OCI-LY3 (cell line): ENCODE measurements around the gene ACAA2.

Source experiments
- H2AFZ ChIP-seq: fragments of 200-600, 300-600 bp; shearing (Covaris generic); 2 replicates; pipeline ENCODE4 v1.6.0; 2014; ENCODE audit warnings: antibody characterized with exemption, low read depth, low read length
- H3K27ac ChIP-seq: fragments of 200-600, 300-600 bp; sonication (generic); 2 replicates; pipeline ENCODE4 v1.5.1; 2014; ENCODE audit warnings: mild to moderate bottlenecking, low read length, moderate library complexity, mixed read lengths
- H3K27me3 ChIP-seq: fragments of 200-600, 300-600 bp; sonication (generic); 2 replicates; pipeline ENCODE4 v1.6.1; 2014; ENCODE audit warnings: low read depth, low read length, mixed read lengths
- H3K36me3 ChIP-seq: fragments of 200-600, 300-600 bp; sonication (generic); replicated peaks from 2 replicates; pipeline ENCODE3; 2014; ENCODE audit warnings: low read depth, low read length, mixed read lengths
- H3K4me1 ChIP-seq: fragments of 300-600, 200-600 bp; sonication (generic); 2 replicates; pipeline ENCODE4 v1.6.1; 2014; ENCODE audit warnings: low read length, mixed read lengths
- H3K4me2 ChIP-seq: fragments of 200-600, 300-600 bp; sonication (generic); 2 replicates; pipeline ENCODE4 v1.6.1; 2014; ENCODE audit warnings: low read length, mixed read lengths
- H3K4me3 ChIP-seq: fragments of 300-600, 200-600 bp; sonication (generic); 2 replicates; pipeline ENCODE4 v1.5.1; 2014; ENCODE audit warnings: antibody characterized with exemption, mild to moderate bottlenecking, low read length, moderate library complexity
- H3K79me2 ChIP-seq: fragments of 300-600, 200-600 bp; shearing (Covaris generic); 2 replicates; pipeline ENCODE4 v1.6.1; 2014; ENCODE audit warnings: mild to moderate bottlenecking, low read length, mixed read lengths
- H3K9ac ChIP-seq: fragments of 300-600, 200-600 bp; shearing (Covaris generic); 2 replicates; pipeline ENCODE4 v1.6.0; 2014; ENCODE audit warnings: mild to moderate bottlenecking, low read length, moderate library complexity
- H3K9me3 ChIP-seq: fragments of 200-600, 300-600 bp; shearing (Covaris generic); 2 replicates; pipeline ENCODE4 v1.6.1; 2014; ENCODE audit warnings: low read length, mixed read lengths; ENCODE audit not compliant: insufficient read depth
- H4K20me1 ChIP-seq: fragments of 200-600, 300-600 bp; sonication (generic); 2 replicates; pipeline ENCODE4 v1.6.1; 2016; ENCODE audit warnings: low read length, mixed read lengths; ENCODE audit not compliant: insufficient read depth
- EZH2phosphoT487 ChIP-seq: fragments of 200-600 bp; shearing (Covaris generic); IDR thresholded peaks from 2 replicates; pipeline ENCODE4 v1.6.1; 2018; ENCODE audit warnings: antibody characterized with exemption, mixed run types, low read depth
- TF ChIP-seq, protein P1 (sequence below): fragments of 200-600, 300-600 bp; sonication (generic); IDR thresholded peaks from 2 replicates; pipeline ENCODE4 v1.5.1; 2014; ENCODE audit warnings: antibody characterized with exemption, low read length, low read depth

ACAA2 gene

DNA sequence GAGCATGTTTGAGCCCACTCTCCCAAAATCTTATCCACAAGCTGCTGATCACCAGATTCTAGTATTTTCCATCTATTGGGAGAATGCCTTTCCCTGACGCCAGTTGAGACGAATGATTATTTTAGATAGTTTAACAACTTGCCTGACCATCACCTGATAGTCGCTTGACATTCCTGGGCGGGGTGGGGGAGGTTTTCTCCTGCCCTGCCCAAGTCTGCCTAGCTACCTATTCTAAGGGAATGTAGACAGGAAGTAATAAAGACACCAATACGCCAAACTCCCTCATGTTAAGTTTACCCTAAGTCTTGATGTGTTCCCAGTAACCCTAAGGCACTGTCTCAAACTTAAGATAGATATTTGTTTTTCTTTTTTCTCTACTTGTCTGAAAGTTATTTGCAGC is 4.6 kb upstream of the ACAA2 start:
- Histone ChIP-seq H3K4me1 (peaks cover 4% of the 10 kb centered on the region; the same call in 1 of the 2 replicates), H3K27me3 (no peaks in the 10 kb centered on the region), H3K4me2 (no peak overlapping the region), H3K27ac (no peak overlapping the region), H3K79me2 (peaks cover 13% of the 10 kb centered on the region), H3K36me3 (peaks cover 3% of the 10 kb centered on the region), H3K9ac (no peak overlapping the region), H3K9me3 (no peaks in the 10 kb centered on the region), H3K4me3 (no peak overlapping the region), H2AFZ (no peak overlapping the region), H4K20me1 (no peaks in the 10 kb centered on the region)
- TF ChIP-seq, protein P1, sequence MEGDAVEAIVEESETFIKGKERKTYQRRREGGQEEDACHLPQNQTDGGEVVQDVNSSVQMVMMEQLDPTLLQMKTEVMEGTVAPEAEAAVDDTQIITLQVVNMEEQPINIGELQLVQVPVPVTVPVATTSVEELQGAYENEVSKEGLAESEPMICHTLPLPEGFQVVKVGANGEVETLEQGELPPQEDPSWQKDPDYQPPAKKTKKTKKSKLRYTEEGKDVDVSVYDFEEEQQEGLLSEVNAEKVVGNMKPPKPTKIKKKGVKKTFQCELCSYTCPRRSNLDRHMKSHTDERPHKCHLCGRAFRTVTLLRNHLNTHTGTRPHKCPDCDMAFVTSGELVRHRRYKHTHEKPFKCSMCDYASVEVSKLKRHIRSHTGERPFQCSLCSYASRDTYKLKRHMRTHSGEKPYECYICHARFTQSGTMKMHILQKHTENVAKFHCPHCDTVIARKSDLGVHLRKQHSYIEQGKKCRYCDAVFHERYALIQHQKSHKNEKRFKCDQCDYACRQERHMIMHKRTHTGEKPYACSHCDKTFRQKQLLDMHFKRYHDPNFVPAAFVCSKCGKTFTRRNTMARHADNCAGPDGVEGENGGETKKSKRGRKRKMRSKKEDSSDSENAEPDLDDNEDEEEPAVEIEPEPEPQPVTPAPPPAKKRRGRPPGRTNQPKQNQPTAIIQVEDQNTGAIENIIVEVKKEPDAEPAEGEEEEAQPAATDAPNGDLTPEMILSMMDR: no peak
- no peak for TF ChIP-seq EZH2phosphoT487

DNA sequence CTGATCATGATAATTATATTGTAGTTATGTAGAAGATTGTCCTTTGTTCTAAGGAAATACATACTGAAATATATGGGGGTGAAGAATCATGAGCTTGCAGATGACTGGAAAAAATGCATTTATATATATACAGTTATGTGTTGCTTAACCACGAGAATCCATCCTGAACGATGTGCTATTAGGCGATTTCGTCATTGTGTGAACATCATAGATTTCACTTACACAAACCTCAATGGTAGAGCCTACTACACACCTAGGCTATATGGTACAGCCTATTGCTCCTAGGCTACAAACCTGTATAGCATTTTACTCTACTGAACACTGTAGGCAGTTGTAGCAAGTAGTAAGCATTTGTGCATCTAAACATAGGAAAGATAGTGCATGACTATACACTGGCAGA is 2.6 kb upstream of the ACAA2 start:
- Histone ChIP-seq H2AFZ (no peak overlapping the region), H3K9ac (no peak overlapping the region), H3K4me1 (peaks cover 17% of the 10 kb centered on the region), H4K20me1 (peaks cover 7% of the 10 kb centered on the region; the same call in 1 of the 2 replicates), H3K4me2 (no peak overlapping the region), H3K9me3 (no peaks in the 10 kb centered on the region), H3K79me2 (peaks cover 34% of the 10 kb centered on the region), H3K4me3 (no peak overlapping the region), H3K36me3 (peaks cover 3% of the 10 kb centered on the region), H3K27me3 (no peaks in the 10 kb centered on the region), H3K27ac (no peak overlapping the region)
- no peak for TF ChIP-seq EZH2phosphoT487
- TF ChIP-seq, protein P1: no peak

DNA sequence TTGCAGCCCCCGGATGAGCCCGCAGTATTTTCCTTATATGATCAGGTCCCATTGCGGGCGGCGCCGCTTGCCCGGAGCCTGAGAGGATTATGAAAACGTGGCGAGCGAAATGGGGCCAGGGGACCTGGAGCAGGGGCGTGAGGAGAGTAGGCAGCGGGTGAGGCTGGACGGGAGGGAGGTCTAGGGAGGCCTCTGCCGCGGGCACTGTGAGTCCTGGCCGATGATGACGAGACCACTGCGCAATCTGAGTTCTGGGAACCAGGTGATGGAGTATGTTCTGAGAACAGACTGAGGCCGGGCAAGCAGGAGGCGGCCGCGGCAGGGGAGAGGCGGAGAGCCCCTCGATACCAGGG is 790 bp upstream of the ACAA2 start:
- Histone ChIP-seq H3K9me3 (no peaks in the 10 kb centered on the region), H3K36me3 (peaks cover 14% of the 10 kb centered on the region), H3K27me3 (no peaks in the 10 kb centered on the region), H4K20me1 (peaks cover 14% of the 10 kb centered on the region), H3K79me2 (peaks cover 52% of the 10 kb centered on the region), H3K4me1 (peaks cover 17% of the 10 kb centered on the region), H3K4me3 (peak overlapping the region; percentile 80), H3K27ac (peak overlapping the region; percentile 88), H3K4me2 (peak overlapping the region; percentile 74), H3K9ac (peak overlapping the region; percentile 88), H2AFZ (peak overlapping the region; percentile 74)
- TF ChIP-seq EZH2phosphoT487: no peak

DNA sequence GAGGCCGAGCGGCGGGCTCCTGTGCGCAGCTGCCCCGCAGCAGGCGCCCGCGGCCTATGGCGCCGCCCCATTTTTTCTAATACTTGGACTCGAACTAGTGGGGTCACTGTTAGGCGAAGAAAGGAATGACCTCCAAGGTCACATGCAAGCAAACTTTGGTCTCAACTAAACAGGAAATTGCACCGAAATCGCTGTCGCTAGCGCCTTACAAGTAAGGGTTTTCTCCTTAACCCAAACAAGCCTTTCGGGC is 339 bp downstream of the ACAA2 start:
- H3K27me3 ChIP-seq: no peaks in the 10 kb centered on the region
- peaks cover 63% of the 10 kb centered on the region for H3K79me2 ChIP-seq
- H3K9ac ChIP-seq: peak overlapping the region; percentile 88
- peaks cover 11% of the 10 kb centered on the region for H3K36me3 ChIP-seq
- H3K27ac ChIP-seq: peak overlapping the region; percentile 88
- peak overlapping the region; percentile 96 for H3K4me2 ChIP-seq
- H4K20me1 ChIP-seq: peaks cover 19% of the 10 kb centered on the region
- peaks cover 17% of the 10 kb centered on the region for H3K4me1 ChIP-seq
- no peaks in the 10 kb centered on the region for H3K9me3 ChIP-seq
- H3K4me3 ChIP-seq: peak overlapping the region; percentile 80
- peak overlapping the region; percentile 91 for H2AFZ ChIP-seq
- TF ChIP-seq, protein P1: peak; percentile 10; the same call in 1 of the 2 replicates
- no peak for TF ChIP-seq EZH2phosphoT487
